Mesendoderm (in vitro differentiated cells): ENCODE measurements around the gene RAD52.

Experiments
- DNase-seq: peaks from one replicate; pipeline ENCODE4 v3.0.0; 2013
- H2AK5ac ChIP-seq: 2 replicates; pipeline ENCODE4 v1.6.1; 2013; ENCODE audit warnings: low read length, inconsistent platforms
- H2BK120ac ChIP-seq: 2 replicates; pipeline ENCODE4 v1.6.1; 2013; ENCODE audit warnings: low read depth, mild to moderate bottlenecking, low read length, moderate library complexity, mixed read lengths
- H2BK15ac ChIP-seq: replicated peaks from 2 replicates; pipeline ENCODE4 v1.6.1; 2013; ENCODE audit warnings: low read depth, mild to moderate bottlenecking, moderate library complexity
- H2BK5ac ChIP-seq: 2 replicates; pipeline ENCODE4 v1.6.1; 2013; ENCODE audit warnings: low read length, inconsistent platforms
- H3K18ac ChIP-seq: 2 replicates; pipeline ENCODE4 v1.6.1; 2013; ENCODE audit warnings: mild to moderate bottlenecking, low read length, mixed read lengths
- H3K23ac ChIP-seq: one replicate; pipeline ENCODE4 v1.6.1; 2013; ENCODE audit warnings: low read length
- H3K27ac ChIP-seq: 2 replicates; pipeline ENCODE4 v1.5.1; 2013; ENCODE audit warnings: low read depth, mild to moderate bottlenecking, inconsistent platforms, low read length, moderate library complexity
- H3K27me3 ChIP-seq: 2 replicates; pipeline ENCODE4 v1.6.1; 2013; ENCODE audit warnings: low read length, control low read depth, mild to moderate bottlenecking, inconsistent platforms; ENCODE audit not compliant: insufficient read depth, poor library complexity
- H3K36me3 ChIP-seq: 2 replicates; pipeline ENCODE4 v1.6.1; 2013; ENCODE audit warnings: low read length, inconsistent platforms; ENCODE audit not compliant: control insufficient read depth, insufficient read depth
- H3K4ac ChIP-seq: one replicate; pipeline ENCODE4 v1.6.1; 2013; ENCODE audit warnings: low read depth, mild to moderate bottlenecking, low read length, moderate library complexity
- H3K4me1 ChIP-seq: 2 replicates; pipeline ENCODE4 v1.6.1; 2013; ENCODE audit warnings: low read depth, low read length, inconsistent platforms; ENCODE audit not compliant: control insufficient read depth
- H3K4me2 ChIP-seq: 2 replicates; pipeline ENCODE4 v1.6.1; 2013; ENCODE audit warnings: low read length
- H3K4me3 ChIP-seq: 2 replicates; pipeline ENCODE4 v1.5.1; 2013; ENCODE audit warnings: mild to moderate bottlenecking, low read length
- H3K56ac ChIP-seq: one replicate; pipeline ENCODE4 v1.6.1; 2013; ENCODE audit warnings: low read length
- H3K79me1 ChIP-seq: 2 replicates; pipeline ENCODE4 v1.6.1; 2013; ENCODE audit warnings: low read length, inconsistent platforms
- H3K79me2 ChIP-seq: 2 replicates; pipeline ENCODE4 v1.6.1; 2013; ENCODE audit warnings: mild to moderate bottlenecking, low read length; ENCODE audit not compliant: control insufficient read depth, insufficient read depth
- H3K9ac ChIP-seq: 2 replicates; pipeline ENCODE4 v1.6.1; 2013; ENCODE audit warnings: low read length, inconsistent platforms
- H4K5ac ChIP-seq: one replicate; pipeline ENCODE4 v1.6.1; 2013; ENCODE audit warnings: low read length
- H4K8ac ChIP-seq: one replicate; pipeline ENCODE4 v1.6.1; 2013; ENCODE audit warnings: low read depth, mild to moderate bottlenecking, control low read depth, low read length, moderate library complexity
- WGBS: extraction: QIAGEN DNeasy Blood & Tissue Kit; methylation state at CpG from one replicate; pipeline ENCODE4 v1.1.7; 2013; ENCODE audit warnings: low lambda C conversion rate, missing lambda C conversion rate; ENCODE audit not compliant: insufficient coverage; ENCODE audit errors: extremely low coverage; 5-methylcytosine and 5-hydroxymethylcytosine counted together

The RAD52 gene

GRCh38 chr12:886206-886605 lies 63.3 kb downstream of the RAD52 start:
- H3K23ac ChIP-seq, result no peak overlapping the region
- peaks cover 19% of the 10 kb centered on the region for H3K36me3 ChIP-seq
- H3K56ac ChIP-seq, result no peak overlapping the region
- no peak overlapping the region for H3K4ac ChIP-seq
- H4K8ac ChIP-seq, result no peak overlapping the region
- H3K18ac ChIP-seq, result no peak overlapping the region
- no peaks in the 10 kb centered on the region for H3K79me2 ChIP-seq
- DNase-seq, result no peak
- H3K79me1 ChIP-seq, result no peaks in the 10 kb centered on the region
- no peak overlapping the region for H3K4me3 ChIP-seq
- H2AK5ac ChIP-seq, result no peak overlapping the region
- H2BK15ac ChIP-seq, result no peak overlapping the region
- no peaks in the 10 kb centered on the region for H3K4me1 ChIP-seq
- H3K4me2 ChIP-seq, result no peak overlapping the region
- no peak overlapping the region for H4K5ac ChIP-seq
- H3K27me3 ChIP-seq, result no peaks in the 10 kb centered on the region
- no CpG with 5 or more reads among the region's 2 CpGs for WGBS
- no peak overlapping the region for H3K9ac ChIP-seq
- H2BK120ac ChIP-seq, result no peak overlapping the region
- H3K27ac ChIP-seq, result no peak overlapping the region
- H2BK5ac ChIP-seq, result no peak overlapping the region

GRCh38 chr12:885701-886100 lies 63.8 kb downstream of the RAD52 start:
- Histone ChIP-seq H3K56ac (no peak overlapping the region), H3K79me2 (no peaks in the 10 kb centered on the region), H3K4me1 (no peaks in the 10 kb centered on the region), H3K18ac (no peak overlapping the region), H4K5ac (no peak overlapping the region), H3K23ac (no peak overlapping the region), H3K4ac (no peak overlapping the region), H2BK120ac (no peak overlapping the region), H2BK5ac (no peak overlapping the region), H2BK15ac (no peak overlapping the region), H3K4me2 (no peak overlapping the region), H3K4me3 (no peak overlapping the region), H3K27ac (no peak overlapping the region), H3K36me3 (peaks cover 24% of the 10 kb centered on the region), H3K79me1 (no peaks in the 10 kb centered on the region), H4K8ac (no peak overlapping the region), H3K27me3 (no peaks in the 10 kb centered on the region), H3K9ac (no peak overlapping the region), H2AK5ac (no peak overlapping the region)
- DNase-seq, result no peak
- WGBS, result no CpG with 5 or more reads among the region's 2 CpGs

- Histone ChIP-seq H2BK5ac (no peak overlapping the region), H3K56ac (no peak overlapping the region), H3K79me2 (no peaks in the 10 kb centered on the region), H4K5ac (no peak overlapping the region), H3K18ac (no peak overlapping the region), H3K79me1 (no peaks in the 10 kb centered on the region), H2AK5ac (no peak overlapping the region), H2BK15ac (no peak overlapping the region), H2BK120ac (no peak overlapping the region), H4K8ac (no peak overlapping the region), H3K9ac (no peak overlapping the region), H3K36me3 (peaks cover 25% of the 10 kb centered on the region), H3K23ac (no peak overlapping the region), H3K4me1 (no peaks in the 10 kb centered on the region), H3K27me3 (no peaks in the 10 kb centered on the region), H3K4me3 (no peak overlapping the region), H3K4me2 (no peak overlapping the region), H3K4ac (no peak overlapping the region), H3K27ac (no peak overlapping the region)
- DNase-seq, result no peak
- WGBS, result no CpG with 5 or more reads among the region's 5 CpGs
These were observed 64.6 kb downstream of the RAD52 start for GRCh38 chr12:884746-885414.

- H3K36me3 ChIP-seq, result peaks cover 25% of the 10 kb centered on the region
- no peaks in the 10 kb centered on the region for H3K27me3 ChIP-seq
- H3K27ac ChIP-seq, result no peak overlapping the region
- H4K8ac ChIP-seq, result no peak overlapping the region
- WGBS, result no CpG with 5 or more reads among the region's 4 CpGs
- no peaks in the 10 kb centered on the region for H3K79me2 ChIP-seq
- no peak overlapping the region for H3K18ac ChIP-seq
- H3K4ac ChIP-seq, result no peak overlapping the region
- H3K4me3 ChIP-seq, result no peak overlapping the region
- H3K9ac ChIP-seq, result no peak overlapping the region
- H3K4me1 ChIP-seq, result no peaks in the 10 kb centered on the region
- H2AK5ac ChIP-seq, result no peak overlapping the region
- H2BK5ac ChIP-seq, result no peak overlapping the region
- H3K4me2 ChIP-seq, result no peak overlapping the region
- H2BK120ac ChIP-seq, result no peak overlapping the region
- H3K79me1 ChIP-seq, result no peaks in the 10 kb centered on the region
- DNase-seq, result no peak
- no peak overlapping the region for H3K23ac ChIP-seq
- H2BK15ac ChIP-seq, result no peak overlapping the region
- no peak overlapping the region for H3K56ac ChIP-seq
- H4K5ac ChIP-seq, result no peak overlapping the region
These were observed 68.8 kb downstream of the RAD52 start for GRCh38 chr12:880656-881055.

GRCh38 chr12:879641-880040 lies 69.9 kb downstream of the RAD52 start:
- Histone ChIP-seq H2AK5ac (no peak overlapping the region), H4K5ac (no peak overlapping the region), H3K79me1 (no peaks in the 10 kb centered on the region), H3K9ac (no peak overlapping the region), H2BK120ac (no peak overlapping the region), H3K36me3 (peaks cover 16% of the 10 kb centered on the region), H3K18ac (no peak overlapping the region), H3K4me3 (no peak overlapping the region), H3K4me2 (no peak overlapping the region), H3K79me2 (no peaks in the 10 kb centered on the region), H3K4ac (no peak overlapping the region), H2BK15ac (no peak overlapping the region), H4K8ac (no peak overlapping the region), H2BK5ac (no peak overlapping the region), H3K23ac (no peak overlapping the region), H3K4me1 (no peaks in the 10 kb centered on the region), H3K27me3 (no peaks in the 10 kb centered on the region), H3K56ac (no peak overlapping the region), H3K27ac (no peak overlapping the region)
- WGBS, result no CpG with 5 or more reads among the region's 5 CpGs
- no peak for DNase-seq

- H3K4me1 ChIP-seq, result no peaks in the 10 kb centered on the region
- no peak overlapping the region for H2BK5ac ChIP-seq
- H3K79me1 ChIP-seq, result no peaks in the 10 kb centered on the region
- no peak overlapping the region for H3K9ac ChIP-seq
- no peaks in the 10 kb centered on the region for H3K79me2 ChIP-seq
- no peak overlapping the region for H4K8ac ChIP-seq
- no peak overlapping the region for H3K18ac ChIP-seq
- H4K5ac ChIP-seq, result no peak overlapping the region
- DNase-seq, result no peak
- no peak overlapping the region for H2BK15ac ChIP-seq
- no peak overlapping the region for H3K4me3 ChIP-seq
- no peaks in the 10 kb centered on the region for H3K27me3 ChIP-seq
- no peak overlapping the region for H3K27ac ChIP-seq
- WGBS, result no CpG with 5 or more reads among the region's 2 CpGs
- H3K23ac ChIP-seq, result no peak overlapping the region
- H3K36me3 ChIP-seq, result no peaks in the 10 kb centered on the region
- no peak overlapping the region for H3K4ac ChIP-seq
- H3K56ac ChIP-seq, result no peak overlapping the region
- no peak overlapping the region for H3K4me2 ChIP-seq
- H2BK120ac ChIP-seq, result no peak overlapping the region
- H2AK5ac ChIP-seq, result no peak overlapping the region
These were observed 75.5 kb downstream of the RAD52 start for GRCh38 chr12:873954-874353.
